Measurements from ENCODE around the gene SLC23A3. TPM values are rescaled to one million over a fixed set of nuclear protein-coding genes. Genes with fewer than 3 reads are reported as not detected.

Gene SLC23A3
- total and polyA plus RNA-seq, 9 of the 15 experiments (the other 6 are each of a cell fraction or from before 2014, with no cell fraction given), result 0.06 to 0.64 (median 0.16) TPM

GRCh38 chr2:219183151-219183772 is 13.4 kb upstream of the SLC23A3 start:
- FAIRE-seq (no peak), DNase-seq (ENCODE audit: extremely low read depth in 1 of 4, low spot score in 3 of 4) (no peak), ATAC-seq (no peak)
- Histone ChIP-seq H3K79me2 (ENCODE audit: control insufficient read depth, insufficient read depth, low read length) (peaks cover 21% of the 10 kb centered on the region), H3K9me3 (replicated peaks; ENCODE audit: control insufficient read depth, insufficient read depth, low read depth, low read length) (no peaks in the 10 kb centered on the region), H4K20me1 (replicated peaks; ENCODE audit: control insufficient read depth, insufficient read depth, low read length) (no peaks in the 10 kb centered on the region), H3K27me3 (ENCODE audit: control insufficient read depth in 2 of 2, insufficient read depth in 2 of 2, low read length in 2 of 2) (no peaks in the 10 kb centered on the region), H3K4me3 (no peak overlapping the region), H2AFZ (ENCODE audit: low read depth, low read length) (no peak overlapping the region), H3K4me2 (ENCODE audit: insufficient read depth, low read length) (no peak overlapping the region), H3K4me1 (replicated peaks in 1 of 2; ENCODE audit: control insufficient read depth in 2 of 2, insufficient read depth in 2 of 2, low read length in 2 of 2) (peaks cover 5 to 9% of the 10 kb centered on the region in 2 experiments; a peak in 3 of 5 replicates), H3K9ac (ENCODE audit: insufficient read depth in 1 of 2, low read depth in 2 of 2, low read length in 2 of 2) (no peak overlapping the region), H3K27ac (ENCODE audit: extremely low read depth, low read depth, low read length) (no peak overlapping the region), H3K9me1 (ENCODE audit: control insufficient read depth, insufficient read depth, low read length) (no peaks in the 10 kb centered on the region), H3K36me3 (ENCODE audit: control insufficient read depth, insufficient read depth, low read length) (peaks cover 62% of the 10 kb centered on the region; the same call in 2 of the 3 replicates)
- POLR2A ChIA-PET, result interaction anchor here (1.1 to 2.5 kb wide), 2 partner anchors 9 to 23 kb away, joined by 4 to 10 read pairs; no protein-coding TSS in a partner anchor
- CTCF ChIA-PET (ENCODE audit: low intra/inter-chr PET ratio), result no interaction called here
- 91% methylated on average over 6 of the region's 6 CpGs for WGBS (ENCODE audit: insufficient coverage, low coverage, missing lambda C conversion rate)
- TF ChIP-seq NEUROD1 (IDR thresholded peaks at IDR 0.05; ENCODE audit: borderline replicate concordance, low read depth, low read length, partially characterized antibody), result no peak
- intact Hi-C loops (cut with micrococcal nuclease), result no loop called here
- in situ Hi-C loops (cut with MboI), result no loop called here
- BruUV-seq (replicated peaks), result no TSS peak

GRCh38 chr2:219182331-219183150 is 12.7 kb upstream of the SLC23A3 start:
- Histone ChIP-seq H3K27me3 (ENCODE audit: control insufficient read depth in 2 of 2, insufficient read depth in 2 of 2, low read length in 2 of 2) (no peaks in the 10 kb centered on the region), H2AFZ (ENCODE audit: low read depth, low read length) (no peak overlapping the region), H3K79me2 (ENCODE audit: control insufficient read depth, insufficient read depth, low read length) (peaks cover 23% of the 10 kb centered on the region), H3K9me3 (replicated peaks; ENCODE audit: control insufficient read depth, insufficient read depth, low read depth, low read length) (no peaks in the 10 kb centered on the region), H3K27ac (ENCODE audit: extremely low read depth, low read depth, low read length) (no peak overlapping the region), H3K9ac (ENCODE audit: insufficient read depth in 1 of 2, low read depth in 2 of 2, low read length in 2 of 2) (no peak overlapping the region), H3K36me3 (ENCODE audit: control insufficient read depth, insufficient read depth, low read length) (peaks cover 62% of the 10 kb centered on the region; the same call in 2 of the 3 replicates), H3K4me2 (ENCODE audit: insufficient read depth, low read length) (no peak overlapping the region), H3K4me3 (no peak overlapping the region), H4K20me1 (replicated peaks; ENCODE audit: control insufficient read depth, insufficient read depth, low read length) (no peaks in the 10 kb centered on the region), H3K4me1 (replicated peaks in 1 of 2; ENCODE audit: control insufficient read depth in 2 of 2, insufficient read depth in 2 of 2, low read length in 2 of 2) (peaks cover 5 to 9% of the 10 kb centered on the region in 2 experiments; a peak in 3 of 5 replicates), H3K9me1 (ENCODE audit: control insufficient read depth, insufficient read depth, low read length) (no peaks in the 10 kb centered on the region)
- no peak for ATAC-seq
- no peak for DNase-seq (ENCODE audit: extremely low read depth in 1 of 4, low spot score in 3 of 4)
- POLR2A ChIA-PET, result interaction anchor here (1.1 to 2.5 kb wide), 2 partner anchors 10 to 23 kb away, joined by 4 to 10 read pairs; no protein-coding TSS in a partner anchor
- no peak for TF ChIP-seq MTF1 (CRISPR knock-in tag; IDR thresholded peaks at IDR 0.05; ENCODE audit: borderline replicate concordance)
- FAIRE-seq, result no peak
- intact Hi-C loops (cut with micrococcal nuclease) (no loop called here), in situ Hi-C loops (cut with MboI) (no loop called here)
- CTCF ChIA-PET (ENCODE audit: low intra/inter-chr PET ratio), result no interaction called here
- 80% methylated on average over 7 of the region's 8 CpGs for WGBS (ENCODE audit: insufficient coverage, low coverage, missing lambda C conversion rate)
- no TSS peak for BruUV-seq (replicated peaks)
